Activated T-cell treated with anti-CD3 and anti-CD28 coated beads, Interleukin-2, amount 50 U/mL, for 72 hours (primary cell): ENCODE measurements around the gene KLK1. TPM values are rescaled to one million over a fixed set of nuclear protein-coding genes. Genes with fewer than 3 reads are reported as not detected.
A peak's percentile ranks its signal among the peaks of the same experiment; 100 is the strongest.

Source experiments
- ATAC-seq, 2 donors: fragments of 150-1000 bp; cut with Tn5 transposase; replicated peaks in 1 of 2; 2 replicates each; pipeline ENCODE4 v1.10.0; 2021; ENCODE audit warnings: moderate library complexity in 2 of 2, mild to moderate bottlenecking in 1 of 2
- DNase-seq, 2 donors: peaks; one replicate each; pipeline ENCODE4 v3.0.0; 2021 to 2022; ENCODE audit warnings: mixed read lengths in 1 of 2
- H3K27ac Mint-ChIP-seq: one replicate; pipeline ENCODE4 v1.8.0; 2022; ENCODE audit warnings: mild to moderate bottlenecking, moderate library complexity, mixed read lengths
- H3K27me3 Mint-ChIP-seq: one replicate; pipeline ENCODE4 v1.8.0; 2022; ENCODE audit warnings: low read depth, mixed read lengths
- H3K36me3 Mint-ChIP-seq, 2 donors: one replicate each; pipeline ENCODE4 v1.8.0; 2022; ENCODE audit warnings: mixed read lengths in 2 of 2, mild to moderate bottlenecking in 1 of 2; ENCODE audit not compliant: insufficient read depth in 2 of 2
- H3K4me1 Mint-ChIP-seq: one replicate; pipeline ENCODE4 v1.8.0; 2022; ENCODE audit warnings: low read depth, mixed read lengths
- H3K4me3 Mint-ChIP-seq, 2 donors: one replicate each; pipeline ENCODE4 v1.8.0; 2022; ENCODE audit warnings: mild to moderate bottlenecking in 2 of 2, mixed read lengths in 2 of 2, moderate library complexity in 2 of 2
- H3K9me3 Mint-ChIP-seq, 2 donors: one replicate each; pipeline ENCODE4 v1.8.0; 2022; ENCODE audit warnings: mixed read lengths in 2 of 2
- total RNA-seq, 2 donors: library from RNA; stranded (reverse); gene quantifications; one replicate each; pipeline ENCODE4 v1.2.3, GENCODE V29; 2022

Gene KLK1
- total RNA-seq, 2 donors from 2014 or later = 1.7 to 2.3 TPM

- peaks cover 41% of the 10 kb centered on the region for H3K27me3 Mint-ChIP-seq
- DNase-seq (no peak), ATAC-seq (no peak)
- peaks cover 2 to 3% of the 10 kb centered on the region in 2 donors for H3K9me3 Mint-ChIP-seq
- no peaks in the 10 kb centered on the region for H3K4me1 Mint-ChIP-seq
- H3K4me3 Mint-ChIP-seq = no peak overlapping the region
- no peak overlapping the region for H3K27ac Mint-ChIP-seq
- peaks cover 0 to 3% of the 10 kb centered on the region in 2 donors for H3K36me3 Mint-ChIP-seq
Measured at GRCh38 chr19:50844296-50844935, 20.8 kb upstream of the KLK1 start.

- peaks cover 2 to 3% of the 10 kb centered on the region in 2 donors for H3K9me3 Mint-ChIP-seq
- H3K27me3 Mint-ChIP-seq = peaks cover 41% of the 10 kb centered on the region
Measured at GRCh38 chr19:50843701-50844221, 20.2 kb upstream of the KLK1 start.

GRCh38 chr19:50843205-50843604, 19.6 kb upstream of the KLK1 start:
- Mint-ChIP-seq H3K4me1 (no peaks in the 10 kb centered on the region), H3K27me3 (peaks cover 41% of the 10 kb centered on the region), H3K4me3 (no peak overlapping the region), H3K27ac (no peak overlapping the region), H3K9me3 (peaks cover 2 to 3% of the 10 kb centered on the region in 2 donors), H3K36me3 (peaks cover 0 to 3% of the 10 kb centered on the region in 2 donors)
- DNase-seq = no peak
- no peak for ATAC-seq

More at GRCh38 chr19:50843701-50844221, 20.2 kb upstream of the KLK1 start:
- H3K4me3 Mint-ChIP-seq = no peak overlapping the region
- H3K27ac Mint-ChIP-seq = no peak overlapping the region
- DNase-seq (no peak), ATAC-seq (no peak)
- no peaks in the 10 kb centered on the region for H3K4me1 Mint-ChIP-seq
- peaks cover 0 to 3% of the 10 kb centered on the region in 2 donors for H3K36me3 Mint-ChIP-seq

- Mint-ChIP-seq H3K4me3 (no peak overlapping the region), H3K27me3 (peaks cover 47% of the 10 kb centered on the region), H3K9me3 (peaks cover 2 to 3% of the 10 kb centered on the region in 2 donors), H3K27ac (no peak overlapping the region), H3K4me1 (peaks cover 3% of the 10 kb centered on the region), H3K36me3 (peaks cover 0 to 3% of the 10 kb centered on the region in 2 donors)
- no peak for ATAC-seq
- DNase-seq = no peak
Measured at GRCh38 chr19:50842130-50842529, 18.5 kb upstream of the KLK1 start.

GRCh38 chr19:50839712-50840655, 16.4 kb upstream of the KLK1 start:
- Mint-ChIP-seq H3K36me3 (peaks cover 0 to 3% of the 10 kb centered on the region in 2 donors), H3K9me3 (peaks cover 2 to 3% of the 10 kb centered on the region in 2 donors), H3K4me1 (peaks cover 21% of the 10 kb centered on the region), H3K4me3 (no peak overlapping the region), H3K27ac (no peak overlapping the region), H3K27me3 (peaks cover 59% of the 10 kb centered on the region)
- no peak for DNase-seq
- ATAC-seq = no peak

- Mint-ChIP-seq H3K27me3 (peaks cover 55% of the 10 kb centered on the region), H3K4me1 (peaks cover 22% of the 10 kb centered on the region), H3K36me3 (peaks cover 0 to under 1% of the 10 kb centered on the region in 2 donors), H3K27ac (no peak overlapping the region), H3K4me3 (no peak overlapping the region), H3K9me3 (peaks cover 0 to 2% of the 10 kb centered on the region in 2 donors)
- no peak for ATAC-seq
- DNase-seq = no peak
Measured at GRCh38 chr19:50838239-50838638, 14.7 kb upstream of the KLK1 start.

GRCh38 chr19:50837300-50837699, 13.7 kb upstream of the KLK1 start:
- no peak for DNase-seq
- Mint-ChIP-seq H3K36me3 (no peaks in the 10 kb centered on the region), H3K4me3 (peak overlapping the region in 1 of 2 donors; percentile 93), H3K9me3 (peaks cover 0 to 2% of the 10 kb centered on the region in 2 donors), H3K4me1 (peaks cover 22% of the 10 kb centered on the region), H3K27ac (no peak overlapping the region), H3K27me3 (peaks cover 63% of the 10 kb centered on the region)
- ATAC-seq = no peak

- H3K36me3 Mint-ChIP-seq = no peaks in the 10 kb centered on the region
- H3K27ac Mint-ChIP-seq = no peak overlapping the region
- H3K4me3 Mint-ChIP-seq = peak overlapping the region; percentile 87 to 93
- DNase-seq (no peak), ATAC-seq (peak in 1 of 2 donors; percentile 3)
- H3K27me3 Mint-ChIP-seq = peaks cover 69% of the 10 kb centered on the region
- peaks cover 22% of the 10 kb centered on the region for H3K4me1 Mint-ChIP-seq
- H3K9me3 Mint-ChIP-seq = peaks cover 0 to 2% of the 10 kb centered on the region in 2 donors
Measured at GRCh38 chr19:50836543-50837195, 13.1 kb upstream of the KLK1 start.

GRCh38 chr19:50835785-50836542, 12.4 kb upstream of the KLK1 start:
- Mint-ChIP-seq H3K36me3 (no peaks in the 10 kb centered on the region), H3K9me3 (no peaks in the 10 kb centered on the region), H3K27ac (no peak overlapping the region)

GRCh38 chr19:50835103-50835784, 11.7 kb upstream of the KLK1 start:
- DNase-seq (no peak), ATAC-seq (peak in 1 of 2 donors; percentile 12)
- Mint-ChIP-seq H3K4me1 (peaks cover 22% of the 10 kb centered on the region), H3K27ac (no peak overlapping the region), H3K27me3 (peaks cover 71% of the 10 kb centered on the region), H3K4me3 (peak overlapping the region; percentile 87 to 93), H3K36me3 (no peaks in the 10 kb centered on the region), H3K9me3 (no peaks in the 10 kb centered on the region)

More at GRCh38 chr19:50835785-50836542, 12.4 kb upstream of the KLK1 start:
- ATAC-seq = peak; percentile 95 to 97
- Mint-ChIP-seq H3K4me3 (peak overlapping the region; percentile 87 to 93), H3K4me1 (peaks cover 22% of the 10 kb centered on the region), H3K27me3 (peaks cover 69% of the 10 kb centered on the region)
- peak; percentile 83 to 88 for DNase-seq

GRCh38 chr19:50833802-50834167, 10.2 kb upstream of the KLK1 start:
- peaks cover 68% of the 10 kb centered on the region for H3K27me3 Mint-ChIP-seq
- DNase-seq = no peak
- H3K27ac Mint-ChIP-seq = no peak overlapping the region
- H3K9me3 Mint-ChIP-seq = no peaks in the 10 kb centered on the region
- H3K4me1 Mint-ChIP-seq = peaks cover 22% of the 10 kb centered on the region
- H3K36me3 Mint-ChIP-seq = no peaks in the 10 kb centered on the region
- ATAC-seq = no peak
- no peak overlapping the region for H3K4me3 Mint-ChIP-seq
